Forelimb muscle (tissue), 1 donor: ENCODE results near the gene SGPL1. TPM values are rescaled to one million over a fixed set of nuclear protein-coding genes. Genes with fewer than 3 reads are reported as not detected.
"Not testable (repeated sequence)": the region's sequence is repeated elsewhere in the genome, so short reads cannot be mapped to it uniquely, and the experiment has no call there.

Source experiments
- DNase-seq: peaks from one replicate; pipeline ENCODE4 v3.0.0-alpha.2; 2013; ENCODE audit warnings: low read depth
- polyA plus RNA-seq: library from polyadenylated mRNA; unstranded; fragments of 120-200 nt; gene quantifications from one replicate; pipeline ENCODE4 v1.2.1, GENCODE V29; 2013; ENCODE audit not compliant: insufficient read length

The SGPL1 gene, protein sequence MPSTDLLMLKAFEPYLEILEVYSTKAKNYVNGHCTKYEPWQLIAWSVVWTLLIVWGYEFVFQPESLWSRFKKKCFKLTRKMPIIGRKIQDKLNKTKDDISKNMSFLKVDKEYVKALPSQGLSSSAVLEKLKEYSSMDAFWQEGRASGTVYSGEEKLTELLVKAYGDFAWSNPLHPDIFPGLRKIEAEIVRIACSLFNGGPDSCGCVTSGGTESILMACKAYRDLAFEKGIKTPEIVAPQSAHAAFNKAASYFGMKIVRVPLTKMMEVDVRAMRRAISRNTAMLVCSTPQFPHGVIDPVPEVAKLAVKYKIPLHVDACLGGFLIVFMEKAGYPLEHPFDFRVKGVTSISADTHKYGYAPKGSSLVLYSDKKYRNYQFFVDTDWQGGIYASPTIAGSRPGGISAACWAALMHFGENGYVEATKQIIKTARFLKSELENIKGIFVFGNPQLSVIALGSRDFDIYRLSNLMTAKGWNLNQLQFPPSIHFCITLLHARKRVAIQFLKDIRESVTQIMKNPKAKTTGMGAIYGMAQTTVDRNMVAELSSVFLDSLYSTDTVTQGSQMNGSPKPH
- polyA plus RNA-seq = 26.7 TPM

DNA sequence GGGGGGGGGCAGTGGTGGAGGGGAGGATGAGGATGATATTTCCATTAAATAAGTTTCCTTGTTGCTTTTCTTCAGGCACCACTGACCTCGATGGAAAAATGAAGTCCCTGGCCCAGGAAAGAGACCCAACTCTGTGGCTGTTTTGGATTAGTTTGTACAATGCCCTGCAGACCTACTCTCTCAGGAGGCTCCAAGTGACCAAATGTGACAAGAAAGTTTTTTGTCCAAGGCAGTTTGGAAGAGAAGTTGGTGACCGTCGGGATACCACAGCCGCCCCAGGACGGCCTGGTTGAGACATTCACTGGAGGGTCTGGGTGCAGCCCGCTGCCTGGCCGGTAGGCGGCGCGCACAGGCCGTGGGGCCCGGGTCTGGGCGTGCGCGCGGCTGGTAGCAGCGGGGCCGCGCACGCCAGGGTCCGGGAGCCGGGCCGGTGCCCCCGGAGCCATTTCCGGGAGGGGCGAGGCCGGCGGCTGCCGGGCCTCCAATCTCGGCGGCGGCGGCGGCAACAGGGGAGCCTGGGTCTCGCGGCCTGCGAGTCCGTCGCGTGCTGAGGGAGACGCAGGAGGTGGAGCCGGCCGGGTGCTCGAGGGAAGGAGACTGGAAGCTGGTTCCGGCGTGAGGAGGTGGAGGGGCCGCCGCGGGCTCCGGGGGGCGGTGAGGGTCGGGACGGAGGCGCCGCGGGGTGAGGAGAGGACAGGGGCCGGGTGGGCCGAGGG is at the start of gene SGPL1:
TSS of gene SGPL1 (plus strand) at position 445 of the 716 bp plus-strand sequence. CDS start 906 bp downstream, outside the sequence.
- DNase-seq = peak; percentile 29

DNA sequence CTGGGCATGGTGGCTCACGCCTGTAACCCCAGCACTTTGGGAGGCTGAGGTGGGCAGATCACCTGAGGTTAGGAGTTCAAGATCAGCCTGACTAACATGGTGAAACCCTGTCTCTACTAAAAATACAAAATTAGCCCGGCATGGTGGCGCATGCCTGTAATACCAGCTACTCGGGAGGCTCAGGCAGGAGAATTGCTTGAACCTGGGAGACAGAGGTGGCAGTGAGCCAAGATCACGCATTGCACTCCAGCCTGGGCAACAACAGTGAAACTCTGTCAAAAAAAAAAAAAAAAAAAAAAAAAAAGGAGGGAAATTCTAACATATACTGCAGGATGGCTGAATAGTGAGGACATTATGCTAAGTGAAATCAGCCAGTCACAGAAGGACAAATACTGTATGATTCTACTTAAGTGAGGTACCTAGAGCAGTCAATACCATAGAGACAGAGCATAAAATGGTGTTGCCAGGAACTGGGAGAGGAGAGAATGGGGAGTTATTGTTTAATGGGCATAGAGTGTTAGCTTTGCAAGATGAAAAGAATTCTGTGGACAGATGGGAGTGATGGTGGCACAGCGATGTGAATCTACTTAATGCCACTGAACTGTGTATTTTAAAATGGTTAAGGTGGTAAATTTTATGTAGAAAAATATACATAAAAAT is 47.6 kb upstream of the SGPL1 start:
- not testable (repeated sequence) for DNase-seq

DNA sequence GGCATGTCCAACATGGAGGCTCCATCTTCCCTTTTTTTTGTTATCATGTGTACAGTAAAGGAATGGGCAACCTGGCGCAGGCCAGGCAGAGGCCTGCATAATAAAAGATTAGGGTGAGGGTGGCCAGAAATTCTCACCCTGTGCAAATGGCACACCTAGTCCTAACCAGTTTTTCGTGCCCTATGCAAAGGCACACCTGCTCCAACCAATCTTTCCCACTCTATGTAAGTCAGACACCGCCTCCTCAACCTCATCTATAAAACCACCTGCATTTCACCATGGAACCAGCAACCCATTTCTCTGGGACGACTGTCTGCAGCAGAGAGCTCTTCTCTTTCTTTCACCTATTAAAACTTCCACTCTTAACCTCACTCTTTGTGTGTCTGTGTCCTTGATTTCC is 46.6 kb upstream of the SGPL1 start:
- DNase-seq = no peak

DNA sequence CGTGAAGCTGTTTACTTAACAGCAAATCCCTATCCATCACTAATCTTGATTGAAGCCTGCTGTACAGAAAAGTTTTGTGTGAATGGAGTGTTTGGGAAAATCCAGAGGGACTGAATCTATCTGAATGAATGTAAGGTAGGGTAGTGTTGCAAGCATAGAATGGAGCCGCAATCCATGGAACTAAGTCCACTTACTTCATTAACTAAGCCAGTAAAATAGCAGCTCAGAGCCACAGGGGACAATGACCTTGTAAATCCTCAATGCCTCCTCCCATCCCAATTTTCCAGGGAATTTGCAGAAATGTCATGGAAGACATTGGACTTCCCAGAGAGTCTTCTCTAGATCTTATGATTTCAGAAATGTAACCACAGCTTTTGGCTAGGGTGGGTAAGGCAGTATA is 45.7 kb upstream of the SGPL1 start:
- no peak for DNase-seq

DNA sequence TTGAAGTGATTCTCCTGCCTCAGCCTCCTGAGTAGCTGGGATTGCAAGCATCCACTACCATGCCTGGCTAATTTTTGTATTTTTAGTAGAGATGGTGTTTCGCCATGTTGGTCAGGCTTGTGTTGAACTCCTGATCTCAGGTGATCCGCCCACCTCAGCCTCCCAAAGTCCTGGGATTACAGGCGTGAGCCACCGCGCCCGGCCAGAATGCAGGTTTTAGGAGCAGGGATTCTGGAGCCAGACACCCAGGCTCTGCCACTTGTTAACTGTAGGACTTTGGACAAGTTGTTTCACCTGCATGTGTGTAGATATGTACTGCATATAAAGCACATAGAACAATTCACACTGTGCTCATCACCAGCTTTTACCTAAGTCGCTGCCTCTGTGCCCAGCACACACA is 45.2 kb upstream of the SGPL1 start:
- not testable (repeated sequence) for DNase-seq

DNA sequence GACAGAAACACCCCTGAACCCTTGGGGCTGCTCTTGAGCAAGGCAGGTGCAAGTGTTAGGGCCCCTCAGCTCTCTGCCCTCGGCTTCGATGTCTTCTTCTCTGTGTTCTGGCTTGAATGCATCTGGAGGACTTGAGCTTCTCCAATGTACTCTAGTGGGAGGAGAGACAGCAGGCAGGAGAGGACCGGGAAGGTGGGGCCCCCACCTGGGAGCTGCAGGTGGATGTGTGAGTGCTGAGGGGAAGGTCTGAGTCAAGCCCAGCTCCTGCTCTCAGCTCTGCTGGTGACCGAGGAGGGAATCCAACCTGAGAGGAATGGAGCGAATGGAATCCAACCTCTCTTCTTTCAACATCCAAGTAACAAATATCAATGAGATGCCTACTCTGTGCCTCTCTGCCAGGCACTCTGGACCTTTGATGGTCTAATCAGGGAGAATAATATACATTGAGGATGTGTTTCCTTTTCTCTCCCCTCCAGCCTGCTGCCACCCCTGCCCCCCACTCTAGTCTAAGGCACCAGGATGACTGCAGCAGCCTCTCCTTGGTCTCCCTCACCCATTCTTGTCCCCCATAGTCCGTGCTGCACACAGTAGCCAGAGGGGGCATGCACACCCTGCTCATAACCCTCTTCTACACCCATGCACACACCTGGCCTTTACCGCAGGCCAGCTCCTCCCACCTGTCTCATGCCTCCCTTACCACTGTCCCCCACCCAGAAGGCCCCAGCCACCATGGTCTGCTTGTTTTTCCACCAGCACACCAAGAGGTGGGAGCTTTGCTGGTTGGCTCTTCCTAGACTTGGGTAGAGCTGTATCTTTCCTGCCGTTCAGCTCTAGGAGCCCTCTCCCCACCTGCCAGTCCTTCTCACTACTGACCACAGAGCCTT is 44.2 kb upstream of the SGPL1 start:
- DNase-seq = no peak

DNA sequence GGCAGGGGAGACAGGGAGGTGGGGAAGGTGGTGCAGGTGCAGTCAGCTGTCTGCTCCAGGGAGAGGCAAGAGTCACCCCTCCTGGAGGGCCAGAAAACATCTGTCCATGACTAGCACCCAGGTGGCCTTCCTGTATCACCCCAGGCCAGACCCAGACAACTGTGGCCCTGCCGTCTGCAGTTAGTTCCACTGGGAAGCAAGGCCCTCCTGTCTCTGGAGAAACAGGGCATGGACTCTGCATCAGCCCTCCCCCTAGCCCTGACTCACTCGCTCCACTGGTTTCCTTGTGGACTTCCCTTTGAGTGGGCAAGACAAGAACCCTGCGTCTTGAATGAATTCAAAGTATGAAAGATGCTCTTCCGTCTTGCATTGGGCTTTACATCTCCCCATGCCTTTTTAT is 43.1 kb upstream of the SGPL1 start:
- DNase-seq = no peak

DNA sequence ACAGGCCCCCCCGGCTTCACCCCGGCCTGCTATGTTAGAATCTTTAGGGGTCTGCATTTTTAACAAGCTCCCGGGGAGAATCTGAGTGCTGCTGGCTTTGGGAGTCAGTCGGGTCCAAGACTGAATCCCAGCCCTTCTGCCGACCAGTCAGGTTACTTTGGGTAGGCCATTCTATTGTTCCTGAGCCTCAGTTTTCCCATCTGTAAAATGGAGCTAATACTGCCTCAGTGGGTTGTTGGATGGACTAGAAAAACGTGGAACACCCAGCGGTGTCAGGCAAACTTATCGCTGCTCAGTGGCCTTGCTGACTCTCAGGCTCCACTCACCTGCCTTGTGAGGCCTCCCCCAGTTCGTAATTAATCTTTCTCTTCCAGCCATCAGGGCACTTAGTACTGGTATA is 42.3 kb upstream of the SGPL1 start:
- no peak for DNase-seq

DNA sequence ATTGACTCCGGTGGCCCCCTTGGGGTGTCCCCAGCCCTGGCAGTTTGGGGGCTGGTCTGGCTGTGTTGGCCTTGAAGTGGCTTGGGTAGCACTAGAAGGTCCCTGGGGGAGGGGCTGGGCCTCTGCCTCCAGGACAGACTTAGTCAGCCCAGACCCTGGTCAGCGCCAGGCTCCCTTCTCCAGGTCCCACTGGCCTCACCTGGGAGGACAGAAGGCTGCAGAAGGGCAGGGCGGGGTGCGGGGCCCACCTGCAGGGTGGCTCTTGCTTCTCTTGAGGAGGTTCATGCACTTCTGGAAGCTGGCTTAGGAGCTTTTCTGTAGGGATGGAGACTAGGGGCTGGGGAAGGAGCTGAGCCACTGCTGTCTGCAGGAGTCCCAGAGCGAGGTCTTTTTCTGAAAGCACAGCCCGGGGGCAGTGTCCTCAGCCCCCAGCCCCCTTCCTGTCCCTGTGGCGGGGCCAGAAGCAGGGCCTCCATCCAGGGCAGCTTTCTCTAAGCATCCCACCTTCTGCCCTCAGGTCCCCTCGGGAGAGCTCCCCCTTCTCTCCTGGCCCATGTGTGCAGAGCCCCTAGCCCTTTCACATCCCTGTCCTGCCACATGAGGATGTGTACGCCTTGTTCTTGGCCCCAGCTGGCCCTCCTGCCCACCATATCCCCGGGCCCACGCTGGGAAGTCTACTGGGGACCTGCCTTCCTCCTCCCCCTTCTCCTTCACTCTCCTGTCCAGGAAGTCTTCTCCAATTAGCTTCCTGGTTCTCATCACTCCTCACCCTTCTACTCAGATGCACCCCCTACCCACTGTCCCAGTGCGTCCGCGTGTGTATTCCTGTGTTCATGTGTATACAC is 41.6 kb upstream of the SGPL1 start:
- DNase-seq = no peak

DNA sequence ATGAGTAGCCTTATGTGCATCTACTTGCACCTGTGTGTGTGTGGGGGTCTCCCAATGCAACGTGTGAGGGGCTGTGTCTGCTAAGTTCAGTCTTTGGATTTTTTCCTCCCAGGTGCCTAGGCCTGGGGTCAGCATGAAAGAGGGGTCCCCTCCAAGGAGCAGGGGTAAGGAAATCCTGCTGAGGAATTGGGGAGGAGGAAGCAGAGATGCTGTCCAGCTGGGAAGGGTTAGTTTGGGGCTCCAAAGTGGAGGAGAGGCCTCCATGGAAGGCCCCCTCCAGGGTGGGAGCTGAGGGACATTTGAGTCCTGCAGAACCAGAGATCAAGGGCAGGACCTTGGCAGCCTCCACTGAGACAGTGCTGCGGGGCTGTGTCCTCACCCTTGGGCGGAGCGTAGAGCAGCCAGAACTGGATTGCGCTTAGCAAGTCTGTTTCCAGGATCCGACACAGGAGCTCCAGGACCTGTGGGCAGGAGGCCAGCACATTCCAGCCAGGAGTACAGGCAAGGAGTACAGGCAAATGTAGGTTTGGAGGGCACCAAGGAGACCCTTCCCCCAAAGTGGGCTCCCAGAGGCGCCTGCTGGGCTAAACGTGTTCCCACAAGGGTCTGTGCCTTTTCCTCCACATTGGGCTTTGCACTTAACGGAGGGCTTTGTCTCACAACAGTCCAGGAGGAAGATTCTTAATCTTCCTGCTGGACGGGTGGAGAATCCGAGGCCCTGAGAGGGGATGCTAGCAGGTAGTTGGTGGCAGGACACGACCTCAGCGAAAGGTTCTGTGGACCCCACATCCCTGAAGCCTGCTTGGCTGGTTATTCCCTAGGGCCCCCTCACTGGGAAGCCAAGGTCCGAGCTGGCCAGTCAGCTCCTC is 40.7 kb upstream of the SGPL1 start:
- DNase-seq = no peak

DNA sequence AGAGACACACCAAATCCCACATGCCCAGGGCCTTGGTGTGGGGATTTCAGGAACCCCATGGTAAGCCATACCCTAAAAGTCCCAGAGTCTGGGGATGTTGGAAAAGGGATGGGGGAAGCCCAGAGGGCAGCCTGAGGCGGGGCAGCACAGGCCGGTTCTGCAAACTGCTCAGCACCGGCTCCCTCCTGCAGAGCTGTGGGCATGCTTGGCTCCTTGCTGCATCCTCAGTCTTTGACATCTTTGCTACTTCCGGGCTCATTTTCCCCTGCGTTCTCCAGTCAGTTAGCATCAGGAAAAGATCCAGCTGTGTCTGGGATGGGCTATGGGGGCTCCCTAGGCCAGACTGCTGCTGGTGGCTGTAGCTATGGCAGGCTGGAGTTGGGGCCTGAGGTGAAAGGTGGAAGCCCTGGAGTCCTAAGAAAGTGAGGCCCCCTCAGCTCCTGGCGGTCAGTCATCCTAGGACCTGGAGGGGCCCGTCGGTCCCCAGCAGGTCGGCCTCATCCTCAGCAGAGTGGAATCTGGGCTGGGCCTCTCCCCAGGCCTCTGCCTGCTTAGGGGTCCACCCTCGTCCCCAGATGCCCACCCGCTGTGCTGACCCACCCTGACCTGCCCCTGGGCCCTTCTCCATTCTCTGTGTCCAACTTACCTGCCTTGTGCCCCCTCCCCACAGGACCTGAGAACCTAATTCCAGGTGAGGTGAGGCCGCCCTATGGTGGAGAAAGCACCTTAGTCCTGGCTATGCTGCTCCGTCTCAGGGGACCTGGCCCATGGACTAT is 39.9 kb upstream of the SGPL1 start:
- no peak for DNase-seq

DNA sequence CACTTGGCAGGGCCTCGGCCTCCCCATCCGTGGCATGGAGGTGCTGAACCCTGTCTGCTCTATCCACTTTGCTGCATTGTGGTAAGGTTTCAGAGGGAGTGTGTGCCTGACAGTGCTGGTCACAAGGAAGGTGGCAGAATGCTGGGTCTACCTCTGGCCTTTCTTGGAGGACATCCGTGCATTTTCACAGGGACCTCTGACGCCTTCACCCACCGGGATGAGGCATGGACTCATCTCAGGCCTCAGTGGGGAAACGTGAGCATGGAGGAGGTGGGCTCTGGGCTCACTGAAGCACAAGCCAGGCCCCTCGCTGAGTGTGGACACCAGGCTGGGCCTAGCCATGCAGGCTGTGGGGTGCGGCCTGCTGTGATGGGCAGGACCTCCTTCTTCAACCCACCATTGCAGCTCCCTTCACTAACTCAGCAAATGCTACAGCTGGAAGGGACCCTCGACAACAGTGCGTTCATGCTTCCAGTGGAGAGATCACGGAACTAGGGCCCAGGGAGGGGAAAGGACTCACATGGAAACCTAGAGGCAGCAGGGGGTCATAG is 39.2 kb upstream of the SGPL1 start:
- no peak for DNase-seq

DNA sequence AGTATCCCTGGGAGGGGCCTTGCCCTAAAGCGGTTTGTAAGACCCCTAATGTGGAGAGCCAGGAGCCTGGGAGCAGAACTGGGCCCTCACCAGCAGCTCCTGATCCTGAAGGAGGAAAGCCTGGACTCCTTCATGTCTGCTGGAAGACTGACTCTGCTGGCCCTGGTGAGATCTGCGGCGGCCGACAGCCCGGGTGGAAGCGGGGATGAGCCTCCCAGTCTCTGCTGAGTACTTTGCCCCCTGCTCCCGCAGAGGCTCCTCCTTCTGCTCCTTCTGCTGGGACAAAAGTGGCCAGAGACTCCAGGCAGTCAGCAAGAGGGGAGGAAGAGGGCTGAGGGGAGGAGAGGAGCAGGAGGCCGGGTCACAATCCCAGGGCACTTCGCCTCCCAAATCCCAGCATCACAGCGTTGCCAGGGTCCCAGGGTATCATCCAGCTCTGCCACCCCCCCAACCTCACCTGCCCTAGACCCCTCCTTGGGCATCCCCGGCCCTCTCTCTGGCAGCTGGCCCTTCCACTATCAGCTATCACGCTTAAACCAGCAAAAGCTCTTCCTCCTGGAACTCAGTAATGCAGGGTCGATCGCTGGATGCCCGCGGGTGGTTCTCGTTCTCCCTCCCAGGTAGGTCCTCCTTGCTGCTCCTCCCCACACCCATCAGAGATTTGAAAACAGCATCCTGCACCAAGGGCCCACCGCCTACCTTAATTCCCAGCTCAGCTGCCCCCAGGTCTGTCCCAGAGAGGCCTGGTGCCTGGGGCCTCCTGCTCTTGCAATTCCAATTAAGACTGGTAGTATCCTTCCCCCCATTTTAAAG is 38.5 kb upstream of the SGPL1 start:
- DNase-seq = no peak

DNA sequence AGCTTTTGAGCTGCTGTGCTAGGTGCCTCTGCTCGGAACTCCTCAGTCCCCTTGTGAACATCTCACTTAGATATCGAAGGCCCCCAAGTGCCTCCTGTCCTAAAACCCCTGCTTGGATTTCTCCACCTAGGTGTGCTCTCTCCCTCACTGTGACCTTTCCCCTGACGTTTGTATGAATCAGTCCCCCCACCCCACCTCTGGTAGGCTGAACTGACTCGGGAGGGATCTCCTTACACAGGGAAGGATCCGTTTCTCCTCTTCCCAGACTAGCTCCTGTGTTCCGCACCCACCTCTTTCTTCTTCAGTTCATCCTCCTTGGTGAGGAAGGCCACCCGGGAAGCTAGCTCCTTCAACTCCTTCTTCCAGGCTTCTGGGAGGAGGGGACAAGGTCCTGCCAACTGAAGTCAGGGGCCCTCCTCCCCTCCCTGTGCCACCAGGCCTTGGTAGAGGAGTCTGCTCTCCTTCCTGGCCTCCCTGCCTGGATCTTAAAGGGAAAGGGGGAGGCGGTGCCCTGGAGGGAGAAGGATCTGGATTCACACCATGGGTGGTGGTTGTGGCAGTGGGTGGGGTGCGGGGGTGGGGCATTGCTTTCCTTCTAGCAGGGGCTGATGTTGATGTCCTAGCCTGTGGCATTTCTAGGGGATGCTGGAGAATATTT is 37.4 kb upstream of the SGPL1 start:
- no peak for DNase-seq

DNA sequence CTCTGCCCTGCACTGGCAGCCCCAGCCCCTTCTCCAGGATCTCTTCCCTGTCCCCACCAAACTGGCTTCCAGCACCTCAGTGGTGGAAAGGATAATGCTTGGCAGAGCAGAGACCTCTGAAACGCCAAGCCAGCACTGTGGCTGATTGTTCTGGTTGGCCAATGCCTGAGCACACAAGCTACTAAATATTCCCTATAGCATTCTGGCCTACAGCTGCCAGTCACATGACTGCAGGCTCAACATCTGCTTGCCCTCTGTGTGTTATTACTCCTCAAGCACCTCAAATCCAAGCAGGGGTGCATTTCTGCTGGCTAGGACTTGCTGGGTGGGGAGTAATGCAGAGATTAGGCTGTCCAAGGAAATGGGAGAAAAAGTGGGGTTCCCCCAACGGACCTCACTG is 36.7 kb upstream of the SGPL1 start:
- no peak for DNase-seq

DNA sequence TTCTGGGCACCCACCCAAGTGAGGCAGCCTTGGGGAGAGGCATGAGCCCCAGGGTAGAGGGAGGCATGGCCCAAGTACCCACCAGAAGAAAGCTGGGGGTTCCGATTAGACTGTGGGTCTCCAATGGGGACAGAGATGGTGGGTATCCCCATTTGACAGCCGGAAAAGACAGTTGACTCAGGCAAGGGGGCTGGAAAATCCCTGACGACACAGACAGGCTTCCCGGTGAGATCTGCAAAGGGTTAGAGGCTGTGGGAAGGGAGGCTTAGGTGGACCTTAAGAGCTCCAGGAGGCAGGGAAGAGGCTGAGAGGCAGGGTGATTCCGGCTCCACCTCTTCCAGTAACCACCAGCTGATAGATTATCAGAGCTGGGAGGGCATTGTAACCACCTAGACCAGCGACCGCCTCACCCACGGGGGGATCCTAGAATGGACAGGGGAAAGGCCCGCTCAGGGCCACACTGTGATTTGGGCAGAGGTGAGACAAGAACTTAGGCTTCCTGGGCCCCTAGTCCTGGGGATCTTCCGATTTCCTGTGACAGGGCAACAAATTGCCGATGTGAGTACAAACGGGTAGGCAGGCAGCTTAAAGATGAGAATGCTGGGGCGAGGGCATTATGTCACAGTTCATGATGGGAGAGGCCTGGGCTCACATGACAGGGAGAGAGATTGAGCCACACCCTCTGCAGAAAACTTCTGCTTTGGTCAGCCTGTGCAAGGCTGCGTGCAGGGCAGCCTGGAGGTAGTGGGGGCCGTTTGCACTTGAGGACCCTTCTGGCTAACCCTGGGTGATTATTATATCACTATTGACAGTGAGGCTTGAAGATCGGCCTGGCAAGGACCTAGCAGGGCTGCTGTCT is 36.0 kb upstream of the SGPL1 start:
- no peak for DNase-seq
